ENCODE measurements around the gene VAMP2. TPM values are rescaled to one million over a fixed set of nuclear protein-coding genes. Genes with fewer than 3 reads are reported as not detected.

Gene VAMP2
- total and polyA plus RNA-seq, 2 donors (not counting 1 experiment from before 2014, with no cell fraction given), result 162 to 209 TPM

DNA sequence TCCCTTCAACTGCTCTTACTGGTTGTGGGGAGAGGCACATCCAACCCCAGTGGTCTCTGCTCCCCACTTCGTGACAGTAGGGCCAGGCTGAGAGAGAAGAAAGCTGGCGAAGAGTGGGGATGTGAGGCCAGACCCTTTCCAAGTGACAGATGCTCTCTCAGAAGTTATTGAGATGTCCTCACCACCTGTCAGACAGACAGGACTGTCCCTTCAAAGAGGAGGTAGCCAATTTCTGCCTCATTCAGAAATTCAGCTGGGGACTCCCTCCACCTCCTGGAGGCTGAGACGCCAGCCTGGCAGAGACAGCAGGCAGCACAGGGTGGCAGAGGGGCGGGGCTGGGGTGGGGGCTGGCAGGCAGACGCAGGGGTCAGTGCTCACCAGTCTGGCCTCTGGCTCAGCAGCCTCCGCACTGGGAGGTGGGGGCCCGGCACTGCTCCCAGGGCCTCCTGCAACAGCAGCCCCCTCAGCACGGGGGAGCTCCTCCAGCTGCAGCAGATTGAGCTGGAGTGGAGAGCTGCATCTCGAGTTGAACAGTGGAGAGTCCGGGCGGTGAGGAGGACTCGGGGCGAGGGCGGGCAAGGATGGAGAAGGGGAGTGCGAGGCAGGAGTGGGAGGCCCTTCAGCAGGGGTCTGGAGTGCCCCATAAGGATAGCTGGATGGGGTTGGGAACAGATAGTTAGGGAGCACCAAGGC is 19.7 kb downstream of the VAMP2 start:
- Histone ChIP-seq H3K9ac (ENCODE audit: low read length) (no peak overlapping the region), H3K4me3 (ENCODE audit: control extremely low read depth in 1 of 5, extremely low read depth in 1 of 5, insufficient read depth in 1 of 5, low read depth in 2 of 5, low read length in 4 of 5) (no peak overlapping the region), H2AFZ (ENCODE audit: insufficient read depth, low read depth, low read length, poor library complexity, severe bottlenecking) (no peak overlapping the region), H4K20me1 (ENCODE audit: control insufficient read depth, insufficient read depth, low read length, poor library complexity, severe bottlenecking) (peaks cover 15% of the 10 kb centered on the region), H3K27ac (ENCODE audit: low read length in 2 of 2) (no peak overlapping the region), H3K27me3 (replicated peaks in 1 of 4; ENCODE audit: control extremely low read depth in 1 of 4, control insufficient read depth in 3 of 4, insufficient read depth in 4 of 4, low read length in 3 of 4) (no peaks in the 10 kb centered on the region), H3K4me2 (replicated peaks; ENCODE audit: low read depth, low read length, poor library complexity, severe bottlenecking) (no peak overlapping the region), H3K36me3 (replicated peaks in 1 of 2; ENCODE audit: control extremely low read depth in 1 of 2, control insufficient read depth in 1 of 2, extremely low read depth in 1 of 2, insufficient read depth in 2 of 2, low read length in 1 of 2) (peaks cover 0 to 65% of the 10 kb centered on the region in 2 experiments), H3K9me3 (ENCODE audit: control extremely low read depth in 1 of 3, control insufficient read depth in 2 of 3, insufficient read depth in 1 of 3, low read length in 2 of 3) (no peaks in the 10 kb centered on the region), H3K4me1 (ENCODE audit: control insufficient read depth in 2 of 2, insufficient read depth in 2 of 2, low read length in 2 of 2) (peaks cover 9 to 15% of the 10 kb centered on the region in 2 donors), H3K79me2 (ENCODE audit: control insufficient read depth, insufficient read depth, low read length) (peaks cover 9% of the 10 kb centered on the region)
- CTCF ChIA-PET, result interaction anchor here (7.2 kb wide), 1 partner anchor 24 kb away, joined by 68 read pairs; the partner anchor contains the start of gene ALOXE3
- H3K9me3 Mint-ChIP-seq (ENCODE audit: insufficient read depth), result no peaks in the 10 kb centered on the region
- ATAC-seq (ENCODE audit: low read depth) (no peak), DNase-seq (peak; percentile 42)
- no peak for TF ChIP-seq EZH2 (IDR thresholded peaks at IDR 0.05; ENCODE audit: borderline replicate concordance, insufficient read depth, low read depth, low read length, poor library complexity, severe bottlenecking)
- TF ChIP-seq, protein P1, sequence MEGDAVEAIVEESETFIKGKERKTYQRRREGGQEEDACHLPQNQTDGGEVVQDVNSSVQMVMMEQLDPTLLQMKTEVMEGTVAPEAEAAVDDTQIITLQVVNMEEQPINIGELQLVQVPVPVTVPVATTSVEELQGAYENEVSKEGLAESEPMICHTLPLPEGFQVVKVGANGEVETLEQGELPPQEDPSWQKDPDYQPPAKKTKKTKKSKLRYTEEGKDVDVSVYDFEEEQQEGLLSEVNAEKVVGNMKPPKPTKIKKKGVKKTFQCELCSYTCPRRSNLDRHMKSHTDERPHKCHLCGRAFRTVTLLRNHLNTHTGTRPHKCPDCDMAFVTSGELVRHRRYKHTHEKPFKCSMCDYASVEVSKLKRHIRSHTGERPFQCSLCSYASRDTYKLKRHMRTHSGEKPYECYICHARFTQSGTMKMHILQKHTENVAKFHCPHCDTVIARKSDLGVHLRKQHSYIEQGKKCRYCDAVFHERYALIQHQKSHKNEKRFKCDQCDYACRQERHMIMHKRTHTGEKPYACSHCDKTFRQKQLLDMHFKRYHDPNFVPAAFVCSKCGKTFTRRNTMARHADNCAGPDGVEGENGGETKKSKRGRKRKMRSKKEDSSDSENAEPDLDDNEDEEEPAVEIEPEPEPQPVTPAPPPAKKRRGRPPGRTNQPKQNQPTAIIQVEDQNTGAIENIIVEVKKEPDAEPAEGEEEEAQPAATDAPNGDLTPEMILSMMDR (IDR thresholded peaks at IDR 0.05), result no peak
- H3K27ac Mint-ChIP-seq, result no peak overlapping the region
- intact Hi-C loops (cut with micrococcal nuclease), result no loop called here
- WGBS (ENCODE audit: insufficient coverage), result 95% methylated on average over 13 of the region's 15 CpGs
- no peaks in the 10 kb centered on the region for H3K27me3 Mint-ChIP-seq
- H3K4me3 Mint-ChIP-seq, result no peak overlapping the region
- POLR2A ChIA-PET, result interaction anchor here (0.5 to 1.4 kb wide), 2 partner anchors 13 to 97 kb away, joined by 3 to 6 read pairs; no protein-coding TSS in a partner anchor
- peaks cover 2% of the 10 kb centered on the region for H3K4me1 Mint-ChIP-seq

Data from B cell (primary cell).